H1 (cell line): ENCODE results near the gene PPP2R2B. TPM values are rescaled to one million over a fixed set of nuclear protein-coding genes. Genes with fewer than 3 reads are reported as not detected.

ENCODE experiments used
- CTCF ChIA-PET: fragments of 300-600 bp; sonication (Branson Sonifier 250); formaldehyde crosslinking; loops from one replicate; lab custom pipeline; 2021; ENCODE audit not compliant: partially characterized antibody; lab: Charles Lee
- POLR2A ChIA-PET: fragments of 300-600 bp; sonication (Branson Sonifier 250); formaldehyde crosslinking; loops from one replicate; lab custom pipeline; 2021; ENCODE audit warnings: inconsistent platforms; ENCODE audit not compliant: partially characterized antibody; lab: Charles Lee
- DNase-seq, 2 experiments: peaks; one replicate each; pipeline versions ENCODE4 v3.0.0 to v3.0.0-alpha.2; 2010 to 2022; ENCODE audit warnings: low spot score in 2 of 2, low read depth in 1 of 2, mixed read lengths in 1 of 2
- FAIRE-seq: peaks from 2 replicates; lab custom pipeline; 2011; peaks lifted over from hg19 to GRCh38; lab: Jason Lieb, UNC
- H2AFZ ChIP-seq: 2 replicates; pipeline ENCODE4 v1.8.1; 2012; ENCODE audit warnings: low read length, inconsistent platforms
- H2AK5ac ChIP-seq: 2 replicates; pipeline ENCODE4 v1.6.1; 2013; ENCODE audit warnings: low read depth, low read length
- H2BK120ac ChIP-seq: replicated peaks from 2 replicates; pipeline ENCODE3; 2013; ENCODE audit warnings: low read depth, low read length, inconsistent platforms
- H2BK12ac ChIP-seq: 2 replicates; pipeline ENCODE4 v1.6.1; 2013; ENCODE audit warnings: low read depth, low read length
- H2BK15ac ChIP-seq: 2 replicates; pipeline ENCODE4 v1.6.1; 2013; ENCODE audit warnings: low read length
- H2BK20ac ChIP-seq: 2 replicates; pipeline ENCODE4 v1.6.1; 2013; ENCODE audit warnings: low read length
- H2BK5ac ChIP-seq: 2 replicates; pipeline ENCODE4 v1.6.1; 2013; ENCODE audit warnings: low read depth, low read length
- H3K14ac ChIP-seq: 2 replicates; pipeline ENCODE4 v1.6.1; 2013; ENCODE audit warnings: inconsistent platforms; ENCODE audit not compliant: insufficient read length
- H3K18ac ChIP-seq: 2 replicates; pipeline ENCODE4 v1.6.1; 2013; ENCODE audit warnings: low read length; ENCODE audit errors: extremely low read depth
- H3K23ac ChIP-seq: 2 replicates; pipeline ENCODE4 v1.6.1; 2013; ENCODE audit warnings: inconsistent platforms; ENCODE audit not compliant: insufficient read length
- H3K23me2 ChIP-seq: 2 replicates; pipeline ENCODE4 v1.6.1; 2013; ENCODE audit warnings: low read depth, low read length
- H3K27ac ChIP-seq: 2 replicates; pipeline ENCODE4 v1.6.1; 2011; ENCODE audit warnings: low read depth, low read length, inconsistent platforms
- H3K27me3 ChIP-seq, 4 experiments: replicated peaks in 1 of 4; 1 replicate in 1 of 4; 2 replicates in 3 of 4; pipeline versions ENCODE4 v1.6.1 to v1.8.1; 2011 to 2013; ENCODE audit warnings: low read length in 3 of 4, mild to moderate bottlenecking in 3 of 4, inconsistent platforms in 2 of 4, mixed read lengths in 2 of 4, moderate library complexity in 1 of 4; ENCODE audit not compliant: control insufficient read depth in 3 of 4, insufficient read depth in 3 of 4; ENCODE audit errors: extremely low read depth in 1 of 4
- H3K36me3 ChIP-seq, 4 experiments: 2 replicates each; pipeline versions ENCODE4 v1.6.1 to v1.8.1; 2011 to 2013; ENCODE audit warnings: mild to moderate bottlenecking in 4 of 4, low read length in 3 of 4, moderate library complexity in 2 of 4, control low read depth in 1 of 4, inconsistent platforms in 1 of 4; ENCODE audit not compliant: insufficient read depth in 4 of 4, control insufficient read depth in 2 of 4
- H3K4ac ChIP-seq: replicated peaks from 2 replicates; pipeline ENCODE3; 2013; ENCODE audit warnings: low read length, low read depth, mixed read lengths, inconsistent platforms; ENCODE audit not compliant: insufficient read length
- H3K4me1 ChIP-seq, 4 experiments: replicated peaks in 1 of 4; 1 replicate in 1 of 4; 2 replicates in 3 of 4; pipeline versions ENCODE4 v1.6.1 to v1.8.1; 2011 to 2013; ENCODE audit warnings: low read length in 3 of 4, inconsistent platforms in 2 of 4, mixed read lengths in 1 of 4; ENCODE audit not compliant: insufficient read depth in 4 of 4, control insufficient read depth in 3 of 4
- H3K4me2 ChIP-seq, 2 experiments: 2 replicates each; pipeline versions ENCODE4 v1.6.1 to v1.8.1; 2011 to 2013; ENCODE audit warnings: low read depth in 2 of 2, low read length in 2 of 2, control low read depth in 1 of 2, inconsistent platforms in 1 of 2, mild to moderate bottlenecking in 1 of 2; ENCODE audit not compliant: insufficient read depth in 1 of 2
- H3K4me3 ChIP-seq, 4 experiments: fragments of 200-600, 300-600 bp in 1 of 4; sonication (generic), shearing (Covaris generic), sonication (Bioruptor Twin) in 1 of 4; 2 replicates each; pipeline versions ENCODE4 v1.5.1 to v1.8.1; 2011 to 2016; ENCODE audit warnings: low read length in 4 of 4, low read depth in 3 of 4, control low read depth in 2 of 4, inconsistent platforms in 2 of 4, mild to moderate bottlenecking in 2 of 4, mixed read lengths in 1 of 4, moderate library complexity in 1 of 4; ENCODE audit not compliant: insufficient read depth in 2 of 4; ENCODE audit errors: extremely low read depth in 1 of 4
- H3K56ac ChIP-seq: replicated peaks from 2 replicates; pipeline ENCODE3; 2013; ENCODE audit warnings: low read depth, mild to moderate bottlenecking, mixed read lengths, low read length, inconsistent platforms; ENCODE audit not compliant: insufficient read length
- H3K79me1 ChIP-seq: 2 replicates; pipeline ENCODE4 v1.6.1; 2013; ENCODE audit warnings: low read depth, low read length, control low read depth
- H3K79me2 ChIP-seq, 2 experiments: 2 replicates each; pipeline versions ENCODE4 v1.6.1 to v1.8.1; 2012 to 2013; ENCODE audit warnings: low read length in 2 of 2, mild to moderate bottlenecking in 2 of 2, inconsistent platforms in 1 of 2; ENCODE audit not compliant: insufficient read depth in 2 of 2, control insufficient read depth in 1 of 2
- H3K9ac ChIP-seq, 4 experiments: replicated peaks in 1 of 4; 1 replicate in 1 of 4; 2 replicates in 3 of 4; pipeline versions ENCODE4 v1.6.1 to v1.8.1; 2011 to 2013; ENCODE audit warnings: low read depth in 3 of 4, low read length in 3 of 4, control low read depth in 2 of 4, mild to moderate bottlenecking in 2 of 4, moderate library complexity in 2 of 4, inconsistent platforms in 1 of 4; ENCODE audit errors: extremely low read depth in 1 of 4
- H3K9me3 ChIP-seq, 2 experiments: 2 replicates each; pipeline versions ENCODE4 v1.6.1 to v1.8.1; 2012 to 2013; ENCODE audit warnings: mild to moderate bottlenecking in 2 of 2, moderate library complexity in 2 of 2, control low read depth in 1 of 2, inconsistent platforms in 1 of 2, low read depth in 1 of 2, low read length in 1 of 2, mixed read lengths in 1 of 2; ENCODE audit not compliant: insufficient read depth in 2 of 2
- H4K20me1 ChIP-seq, 2 experiments: replicated peaks in 1 of 2; 2 replicates each; pipeline versions ENCODE3 to v1.8.1; 2011 to 2013; ENCODE audit warnings: inconsistent platforms in 2 of 2, low read length in 2 of 2, mild to moderate bottlenecking in 1 of 2; ENCODE audit not compliant: insufficient read depth in 2 of 2, control insufficient read depth in 1 of 2
- H4K5ac ChIP-seq: 2 replicates; pipeline ENCODE4 v1.6.1; 2013; ENCODE audit warnings: low read length, low read depth, mixed read lengths, inconsistent platforms; ENCODE audit not compliant: insufficient read length
- H4K8ac ChIP-seq: 2 replicates; pipeline ENCODE4 v1.8.0; 2013; ENCODE audit warnings: mild to moderate bottlenecking, moderate library complexity, low read length, inconsistent platforms; ENCODE audit not compliant: insufficient read depth; ENCODE audit errors: extremely low read depth
- H4K91ac ChIP-seq: replicated peaks from 2 replicates; pipeline ENCODE3; 2013; ENCODE audit warnings: low read length, mixed read lengths, inconsistent platforms; ENCODE audit not compliant: insufficient read length
- EP300 ChIP-seq, 2 experiments: IDR thresholded peaks; 1 replicate in 1 of 2; 2 replicates in 1 of 2; pipeline ENCODE4 v1.6.1; 2011 to 2012; ENCODE audit warnings: low read depth in 2 of 2, low read length in 2 of 2, mild to moderate bottlenecking in 2 of 2, borderline replicate concordance in 1 of 2, inconsistent platforms in 1 of 2, moderate library complexity in 1 of 2
- GTF2F1 ChIP-seq: IDR thresholded peaks from 2 replicates; pipeline ENCODE4 v1.6.1; 2012; ENCODE audit warnings: low read depth, low read length, improper control_type of control experiment, borderline replicate concordance
- KDM1A ChIP-seq: fragments of 200-600, 300-600 bp; sonication (generic); IDR thresholded peaks from 2 replicates; pipeline ENCODE4 v1.7.1; 2016; ENCODE audit warnings: mild to moderate bottlenecking, low read length, borderline replicate concordance
- PHF8 ChIP-seq: fragments of 200-600 bp; sonication (generic); conservative IDR thresholded peaks from 2 replicates; pipeline ENCODE4 v1.7.1; 2012; ENCODE audit warnings: low read depth, mild to moderate bottlenecking, inconsistent platforms, low read length, moderate library complexity
- SAP30 ChIP-seq: fragments of 300-600 bp; sonication (generic); IDR thresholded peaks from 2 replicates; pipeline ENCODE4 v1.7.1; 2012; ENCODE audit warnings: low read length, moderate library complexity, mild to moderate bottlenecking, inconsistent platforms; ENCODE audit not compliant: insufficient read depth, insufficient replicate concordance
- TBP ChIP-seq: IDR thresholded peaks from 2 replicates; pipeline ENCODE4 v1.6.1; 2011; ENCODE audit warnings: low read depth, low read length, improper control_type of control experiment
- WGBS, 2 experiments: shearing (Covaris generic) in 1 of 2; methylation state at CpG; one replicate each; pipeline versions ENCODE4 v1.1.6 to v1.1.7; 2013 to 2015; ENCODE audit warnings: low lambda C conversion rate in 2 of 2, mixed read lengths in 2 of 2, inconsistent platforms in 1 of 2, low coverage in 1 of 2, missing lambda C conversion rate in 1 of 2; ENCODE audit not compliant: insufficient replicate concordance in 2 of 2, insufficient coverage in 1 of 2, insufficient read length in 1 of 2; ENCODE audit errors: extremely low coverage in 1 of 2, missing lambda C conversion rate in 1 of 2; 5-methylcytosine and 5-hydroxymethylcytosine counted together
- polyA plus RNA-seq, 7 experiments: library from polyadenylated mRNA; depleted of rRNA in 3 of 7; stranded (reverse) in 5 of 7; unstranded in 2 of 7; fragments of >200 nt in 5 of 7; fragments of 200-250 nt in 2 of 7; gene quantifications; 1 replicate in 5 of 7; 2 replicates in 1 of 7; 4 replicates in 1 of 7; pipeline versions ENCODE4 v1.2.1 to v1.2.3, GENCODE V29; 2011 to 2013; ENCODE audit warnings: missing spikeins in 2 of 7, mixed read lengths in 2 of 7
- total RNA-seq: library from RNA; stranded (reverse); fragmentation: NEBNext Ultra II Directional; extraction: Animal tissue kit (Norgen Biotek cat#: 25700); gene quantifications from 2 replicates; pipeline ENCODE4 v1.2.1, GENCODE V29; 2021

The PPP2R2B gene
- total and polyA plus RNA-seq, 2 of the 8 experiments (the other 6 are each of a cell fraction or from before 2014, with no cell fraction given): 21.1 to 37.1 TPM

GRCh38 chr5:146751054-146751453 lies 127.5 kb downstream of the PPP2R2B start:
- no peak overlapping the region for H2AK5ac ChIP-seq
- no peak overlapping the region for H3K4ac ChIP-seq
- FAIRE-seq: no peak
- H4K8ac ChIP-seq: no peak overlapping the region
- H3K27me3 ChIP-seq: no peaks in the 10 kb centered on the region
- no peak overlapping the region for H2BK5ac ChIP-seq
- H2BK20ac ChIP-seq: no peak overlapping the region
- H2AFZ ChIP-seq: no peak overlapping the region
- DNase-seq: no peak
- H3K9ac ChIP-seq: no peak overlapping the region
- H2BK120ac ChIP-seq: no peak overlapping the region
- WGBS, 2 experiments: 77% methylated on average over 3 of the region's 3 CpGs; no CpG with 5 or more reads in 1 of the 2 experiments
- no peaks in the 10 kb centered on the region; a peak in 1 of 7 replicates for H3K4me1 ChIP-seq
- no peaks in the 10 kb centered on the region for H3K23me2 ChIP-seq
- no peak overlapping the region for H4K91ac ChIP-seq
- H3K79me2 ChIP-seq: no peaks in the 10 kb centered on the region
- H3K23ac ChIP-seq: no peak overlapping the region
- H3K4me3 ChIP-seq: no peak overlapping the region
- ChIA-PET POLR2A (no interaction called here), CTCF (interaction anchor here (1.0 kb wide), 1 partner anchor 89 kb away, joined by 4 read pairs; no protein-coding TSS in a partner anchor)
- H3K79me1 ChIP-seq: no peaks in the 10 kb centered on the region
- no peak overlapping the region for H3K56ac ChIP-seq
- no peaks in the 10 kb centered on the region; a peak in 2 of 8 replicates for H3K36me3 ChIP-seq
- H3K18ac ChIP-seq: no peak overlapping the region
- no peaks in the 10 kb centered on the region for H4K20me1 ChIP-seq
- TF ChIP-seq PHF8: no peak
- no peak for TF ChIP-seq KDM1A
- no peak for TF ChIP-seq TBP
- TF ChIP-seq GTF2F1: no peak
- TF ChIP-seq SAP30: no peak
- TF ChIP-seq EP300 (IDR thresholded peaks at IDR 0.05; ENCODE audit: borderline replicate concordance in 1 of 2, low read depth in 2 of 2, low read length in 2 of 2): no peak
- no peak overlapping the region for H2BK12ac ChIP-seq
- H4K5ac ChIP-seq: no peak overlapping the region
- H3K4me2 ChIP-seq: no peak overlapping the region
- no peak overlapping the region for H3K14ac ChIP-seq
- no peak overlapping the region for H2BK15ac ChIP-seq
- no peak overlapping the region for H3K27ac ChIP-seq
- peaks cover 0 to 6% of the 10 kb centered on the region in 2 experiments; a peak in 2 of 4 replicates for H3K9me3 ChIP-seq
